Measurements from ENCODE around the gene NAGLU. TPM values are rescaled to one million over a fixed set of nuclear protein-coding genes. Genes with fewer than 3 reads are reported as not detected.

NAGLU gene
- total and polyA plus RNA-seq, 2 of the 13 experiments (the other 11 are each of a cell fraction or from before 2014, with no cell fraction given): 28.2 to 40.1 TPM

DNA sequence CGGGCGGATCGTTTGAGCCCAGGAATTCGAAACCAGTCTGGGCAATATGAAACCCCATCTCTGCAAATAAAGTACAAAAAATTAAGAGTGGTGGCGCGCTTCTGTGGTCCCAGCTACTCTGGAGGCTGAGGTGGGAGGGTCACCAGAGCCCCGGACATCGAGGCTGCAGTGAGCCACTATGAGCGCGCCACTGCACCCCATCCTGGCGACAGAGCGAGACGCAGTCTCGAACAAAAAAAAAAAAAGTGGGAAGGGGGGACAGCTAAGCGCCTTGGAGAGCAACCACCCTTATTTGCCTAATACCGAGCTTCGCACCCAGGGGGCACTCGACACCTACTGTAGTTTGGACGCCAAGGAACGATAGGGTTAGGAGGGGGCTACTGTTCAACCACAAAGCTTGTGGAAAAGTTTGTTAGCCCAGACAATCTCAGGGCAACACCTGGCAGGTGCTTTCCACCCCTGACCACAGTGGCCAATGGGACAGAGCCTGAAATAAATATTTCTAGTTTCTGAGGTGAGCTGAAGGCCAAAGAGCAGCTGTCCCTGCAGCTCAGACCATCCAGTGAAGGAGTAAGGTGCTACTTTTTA is 42.3 kb downstream of the NAGLU start (continued):
- TF ChIP-seq MAFK (conservative IDR thresholded peaks at IDR 0.05 in 1 of 2, IDR thresholded peaks at IDR 0.05 in 1 of 2; ENCODE audit: low read length in 2 of 2) (no peak), ZSCAN5A (CRISPR knock-in tag; IDR thresholded peaks at IDR 0.05; ENCODE audit: borderline replicate concordance) (0 out of 2 replicates have a peak, but pooled peaks have one; percentile 48), ZNF318 (CRISPR knock-in tag; IDR thresholded peaks at IDR 0.05) (no peak), HNF4G (IDR thresholded peaks at IDR 0.05; ENCODE audit: borderline replicate concordance, low read depth, low read length) (0 out of 2 replicates have a peak, but pooled peaks have one; percentile 4), HNF4G (CRISPR knock-in tag; IDR thresholded peaks at IDR 0.05; ENCODE audit: borderline replicate concordance, low read depth) (no peak), DPF2 (CRISPR knock-in tag; IDR thresholded peaks at IDR 0.05; ENCODE audit: borderline replicate concordance, low read depth) (0 out of 2 replicates have a peak, but pooled peaks have one; percentile 12), RAD51 (IDR thresholded peaks at IDR 0.05; ENCODE audit: borderline replicate concordance) (no peak), CBX1 (IDR thresholded peaks at IDR 0.05; ENCODE audit: low read depth) (peak; percentile 25), ZBTB7B (CRISPR knock-in tag; IDR thresholded peaks at IDR 0.05) (no peak), MIXL1 (CRISPR knock-in tag; IDR thresholded peaks at IDR 0.05) (no peak), ZNF782 (CRISPR knock-in tag; IDR thresholded peaks at IDR 0.05; ENCODE audit: borderline replicate concordance) (no peak), RFX3 (CRISPR knock-in tag; IDR thresholded peaks at IDR 0.05) (no peak), YY1 (IDR thresholded peaks at IDR 0.05; ENCODE audit: insufficient read depth, insufficient replicate concordance, low read depth, low read length) (peak; percentile 25), NFYB (CRISPR knock-in tag; IDR thresholded peaks at IDR 0.05) (no peak), ZMYM4 (CRISPR knock-in tag; IDR thresholded peaks at IDR 0.05) (0 out of 2 replicates have a peak, but pooled peaks have one; percentile 1), ZSCAN29 (CRISPR knock-in tag; conservative IDR thresholded peaks at IDR 0.05) (no peak), NFE2 (CRISPR knock-in tag; IDR thresholded peaks at IDR 0.05) (no peak)
- TF ChIP-seq, protein P1, sequence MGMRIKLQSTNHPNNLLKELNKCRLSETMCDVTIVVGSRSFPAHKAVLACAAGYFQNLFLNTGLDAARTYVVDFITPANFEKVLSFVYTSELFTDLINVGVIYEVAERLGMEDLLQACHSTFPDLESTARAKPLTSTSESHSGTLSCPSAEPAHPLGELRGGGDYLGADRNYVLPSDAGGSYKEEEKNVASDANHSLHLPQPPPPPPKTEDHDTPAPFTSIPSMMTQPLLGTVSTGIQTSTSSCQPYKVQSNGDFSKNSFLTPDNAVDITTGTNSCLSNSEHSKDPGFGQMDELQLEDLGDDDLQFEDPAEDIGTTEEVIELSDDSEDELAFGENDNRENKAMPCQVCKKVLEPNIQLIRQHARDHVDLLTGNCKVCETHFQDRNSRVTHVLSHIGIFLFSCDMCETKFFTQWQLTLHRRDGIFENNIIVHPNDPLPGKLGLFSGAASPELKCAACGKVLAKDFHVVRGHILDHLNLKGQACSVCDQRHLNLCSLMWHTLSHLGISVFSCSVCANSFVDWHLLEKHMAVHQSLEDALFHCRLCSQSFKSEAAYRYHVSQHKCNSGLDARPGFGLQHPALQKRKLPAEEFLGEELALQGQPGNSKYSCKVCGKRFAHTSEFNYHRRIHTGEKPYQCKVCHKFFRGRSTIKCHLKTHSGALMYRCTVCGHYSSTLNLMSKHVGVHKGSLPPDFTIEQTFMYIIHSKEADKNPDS (CRISPR knock-in tag; IDR thresholded peaks at IDR 0.05): no peak
- TF ChIP-seq, protein P2, sequence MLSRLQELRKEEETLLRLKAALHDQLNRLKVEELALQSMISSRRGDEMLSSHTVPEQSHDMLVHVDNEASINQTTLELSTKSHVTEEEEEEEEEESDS (CRISPR knock-in tag; IDR thresholded peaks at IDR 0.05; ENCODE audit: borderline replicate concordance): peak; percentile 37; the same call in 1 of the 2 replicates

All from HepG2 (cell line).